Cerebellar nuclear complex (tissue), 1 donor: ENCODE data around the gene RABGAP1.

Source experiments
- DNase-seq, 2 experiments: peaks; one replicate each; lab custom pipeline; 2025; lab: John Stamatoyannopoulos, UW

Gene RABGAP1

DNA sequence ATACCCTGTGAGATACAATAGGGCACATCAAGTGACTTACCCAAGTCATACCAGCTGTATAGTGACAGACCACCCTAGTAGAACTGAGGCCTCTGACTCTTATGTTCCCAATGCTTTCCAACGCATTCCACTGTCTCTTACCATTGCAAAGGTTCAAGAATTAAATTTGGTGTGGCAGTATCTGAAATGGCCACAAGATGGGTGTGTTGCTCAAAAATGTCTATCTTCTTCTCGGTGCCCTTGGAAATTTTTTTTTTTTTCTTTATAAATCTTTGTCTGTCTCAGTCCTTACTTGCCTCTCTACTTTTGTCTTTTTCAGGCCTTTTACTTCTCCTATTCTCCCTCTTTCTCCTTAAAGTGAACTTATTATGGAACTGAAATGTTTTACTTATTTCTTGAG lies 141.0 kb downstream of the RABGAP1 start:
- no peak for DNase-seq

DNA sequence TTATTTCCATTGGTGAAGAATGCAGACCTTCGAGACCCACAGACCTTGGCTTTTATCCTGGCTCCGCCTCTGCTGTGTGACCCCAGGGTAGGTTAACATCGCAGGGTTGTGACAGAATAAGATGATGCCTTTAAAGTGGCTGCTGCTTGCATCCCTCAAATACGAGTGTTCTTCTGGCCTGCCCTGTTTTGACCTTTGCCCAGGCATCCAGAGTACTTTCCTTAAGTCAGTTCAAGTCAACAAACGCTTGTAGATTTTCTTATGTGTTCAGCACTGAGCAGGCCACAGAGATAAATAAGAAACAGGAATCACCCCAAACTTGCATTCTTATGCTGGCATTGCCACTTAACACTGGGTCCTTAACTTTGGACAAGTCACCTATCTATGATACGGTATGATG lies 142.9 kb downstream of the RABGAP1 start:
- DNase-seq, result no peak

DNA sequence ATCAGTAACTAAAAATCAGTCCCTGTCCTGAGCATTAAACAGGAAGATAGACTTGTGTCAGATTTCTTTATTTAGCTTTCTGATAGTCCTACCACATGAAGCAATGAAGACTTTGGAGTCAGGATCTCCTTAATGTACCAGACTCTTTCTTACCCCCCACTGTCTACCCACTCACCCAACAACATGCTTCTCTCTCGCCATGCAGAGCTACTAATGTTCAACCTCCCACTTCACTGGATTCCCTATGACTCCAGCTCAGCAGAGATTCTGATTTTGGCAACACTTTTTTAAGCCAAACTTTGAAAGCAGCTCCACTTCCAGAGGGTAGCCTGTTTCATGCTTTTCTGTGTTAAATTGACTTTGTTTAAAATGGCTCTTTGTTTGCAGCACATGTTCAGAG lies 143.4 kb downstream of the RABGAP1 start:
- DNase-seq, result no peak

DNA sequence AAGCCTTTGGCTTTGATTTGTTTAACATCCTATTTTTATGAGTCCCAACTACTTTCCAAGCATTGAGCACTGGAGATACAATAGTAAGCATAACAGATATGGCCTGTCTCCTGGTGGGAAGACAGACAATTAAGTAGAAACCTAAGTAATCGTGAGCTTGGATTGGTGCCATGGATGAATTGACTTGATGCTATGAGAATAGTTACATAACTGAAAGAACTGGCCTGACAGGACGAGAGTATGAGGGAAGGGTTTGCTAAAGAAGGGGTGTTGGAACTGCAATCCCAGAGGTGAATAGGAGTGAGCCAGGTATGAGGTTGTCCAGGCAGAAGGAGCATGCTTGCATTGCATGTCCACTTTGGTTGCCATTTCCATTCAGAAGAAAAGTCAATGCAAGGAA lies 145.1 kb downstream of the RABGAP1 start:
- no peak for DNase-seq

DNA sequence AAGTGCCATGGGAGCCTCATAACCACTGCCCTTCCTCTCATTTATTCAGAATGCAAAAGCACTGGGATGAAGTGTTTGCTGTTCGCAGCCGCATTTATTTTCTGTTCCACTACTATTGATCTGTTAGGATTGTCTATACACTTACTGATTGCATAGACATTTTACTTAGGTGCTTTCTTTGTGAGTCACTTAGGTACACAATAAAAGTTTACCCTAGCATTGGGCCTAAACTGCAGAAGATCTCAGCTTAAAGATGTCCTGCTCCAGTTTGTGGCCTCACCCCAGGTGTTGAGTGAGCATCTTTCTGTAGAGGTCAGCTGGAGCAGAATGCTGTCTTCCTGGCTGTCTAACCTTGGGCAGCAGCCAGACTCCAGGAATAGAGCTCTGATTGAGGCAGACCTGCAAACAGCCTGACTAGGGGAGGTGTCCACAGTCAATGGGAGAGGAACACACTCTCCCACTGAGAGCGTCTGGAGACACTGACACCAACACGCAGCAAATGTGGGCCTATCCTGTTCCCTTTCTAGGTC lies 146.6 kb downstream of the RABGAP1 start:
- no peak for DNase-seq

DNA sequence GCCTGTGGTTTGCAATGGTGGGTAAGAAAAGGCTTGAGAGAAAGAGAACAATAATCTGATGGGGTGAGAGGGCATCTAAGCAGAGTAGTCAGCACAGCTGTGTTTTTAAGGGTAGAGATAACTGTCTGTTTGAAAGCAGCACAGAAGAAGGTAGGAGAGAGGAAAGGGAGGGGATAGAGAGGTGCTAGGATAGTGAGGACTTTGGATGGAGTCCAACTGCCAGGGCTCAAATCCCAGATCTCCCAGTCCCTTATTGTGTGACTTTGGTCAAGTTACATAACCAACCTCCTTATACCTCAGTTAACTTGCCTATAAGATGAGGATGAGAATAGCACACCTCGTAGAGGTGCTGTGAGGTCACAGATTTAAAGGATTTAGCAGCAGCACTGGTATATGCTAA lies 148.2 kb downstream of the RABGAP1 start:
- no peak for DNase-seq

DNA sequence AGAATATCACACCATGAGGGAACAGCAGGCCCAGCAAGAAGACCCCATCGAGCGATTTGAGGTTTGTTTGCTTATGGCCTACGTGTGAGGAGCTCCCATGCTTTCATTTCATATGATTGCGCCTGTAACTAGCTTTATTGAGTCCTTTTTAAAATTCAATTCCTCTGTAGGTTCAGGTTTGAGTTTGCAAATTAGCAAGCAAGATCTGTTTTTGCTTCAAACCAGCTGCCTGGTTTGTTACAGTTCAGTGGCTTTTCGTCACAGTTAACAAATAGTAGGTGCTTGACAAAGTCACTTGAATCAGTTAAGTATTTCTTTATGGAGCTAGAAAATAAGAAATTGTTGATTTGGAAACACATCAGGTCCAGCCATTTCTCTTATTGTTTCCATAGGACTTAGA lies 149.0 kb downstream of the RABGAP1 start:
- DNase-seq, result no peak

DNA sequence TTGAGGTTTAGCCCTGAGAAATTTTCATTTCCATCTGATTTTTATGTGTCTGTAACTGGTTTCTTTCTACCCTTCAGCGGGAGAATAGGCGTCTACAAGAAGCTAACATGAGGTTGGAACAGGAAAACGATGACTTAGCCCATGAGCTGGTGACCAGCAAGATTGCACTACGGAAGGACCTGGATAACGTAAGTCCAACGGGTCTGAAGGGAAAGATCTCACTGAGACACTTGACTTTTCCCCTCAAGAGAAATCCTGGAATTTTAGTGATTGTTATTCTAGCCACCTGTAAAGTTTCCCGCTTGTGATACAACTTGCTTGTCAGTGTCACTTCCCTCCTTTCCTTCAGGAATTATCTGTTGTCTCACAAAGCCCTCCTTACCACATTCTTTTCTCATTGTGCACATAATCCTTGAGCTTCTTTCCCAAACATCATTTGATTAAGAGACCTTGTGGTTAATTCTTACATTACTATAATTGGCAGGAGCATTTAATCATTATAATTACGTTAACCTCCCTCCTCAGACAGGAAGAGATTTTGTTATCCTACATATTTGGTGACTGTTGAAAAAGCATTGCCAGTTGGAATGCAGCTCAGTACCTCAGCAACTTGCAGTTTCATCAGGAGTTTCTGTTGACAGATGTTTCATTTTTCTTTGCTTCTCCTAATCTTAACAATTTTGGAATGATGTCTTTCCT lies 149.5 kb downstream of the RABGAP1 start:
- DNase-seq, result no peak

DNA sequence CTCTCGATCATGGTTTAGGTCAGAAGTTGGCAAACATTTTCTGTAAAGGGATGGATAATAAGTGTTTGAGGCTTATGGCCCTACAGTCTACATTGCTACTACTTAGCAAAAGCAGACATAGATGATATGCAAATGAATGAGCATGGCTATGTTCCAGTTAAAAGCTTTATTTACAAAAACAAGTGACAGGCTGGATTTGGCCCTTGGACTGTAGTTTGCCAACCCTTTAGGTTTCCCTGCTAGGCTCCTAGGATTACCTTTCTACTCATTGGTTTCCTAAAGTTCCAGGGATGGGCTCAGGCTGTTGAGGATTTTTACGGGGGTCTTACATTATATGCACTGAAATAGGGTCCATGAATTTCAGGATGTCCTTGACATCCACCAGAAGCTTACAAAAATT lies 150.1 kb downstream of the RABGAP1 start:
- no peak for DNase-seq

DNA sequence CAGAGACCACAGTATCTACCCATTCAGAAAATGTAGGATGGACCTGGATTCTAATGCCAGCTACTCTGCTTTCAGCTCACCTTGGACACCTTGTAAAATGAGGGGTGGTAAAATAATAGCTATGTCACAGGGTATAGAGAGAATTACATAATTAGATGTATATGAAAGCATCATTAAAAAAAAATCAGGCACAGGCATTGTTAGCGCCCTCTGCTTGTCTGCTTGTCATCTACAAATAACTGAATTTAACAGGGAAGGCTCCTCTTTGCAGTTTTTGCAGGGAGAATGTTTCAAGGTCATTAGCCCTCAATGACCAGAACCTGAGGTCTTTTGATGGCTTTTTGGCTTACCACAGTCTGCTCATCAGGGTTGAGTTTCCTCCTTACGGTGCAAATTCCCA lies 150.6 kb downstream of the RABGAP1 start:
- no peak for DNase-seq

DNA sequence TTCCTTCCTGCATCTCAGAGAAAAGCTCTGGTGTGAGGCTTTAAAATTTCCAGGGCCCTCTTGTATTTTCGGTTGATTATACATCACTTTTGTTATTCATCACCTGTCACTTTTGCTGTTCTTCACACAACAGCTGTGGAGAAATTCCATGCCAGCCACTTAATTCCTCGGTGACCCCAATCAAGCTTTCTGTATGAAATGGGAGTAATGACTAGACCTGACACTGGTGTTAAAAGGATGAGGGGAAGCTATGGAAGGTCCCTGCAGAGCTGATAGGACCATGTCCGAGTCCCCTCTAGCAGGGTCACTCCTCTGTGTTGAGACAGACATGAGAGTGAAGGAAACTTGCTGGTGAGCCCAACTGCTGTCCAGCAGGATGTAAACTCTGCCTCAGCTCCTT lies 152.3 kb downstream of the RABGAP1 start:
- DNase-seq, result no peak

DNA sequence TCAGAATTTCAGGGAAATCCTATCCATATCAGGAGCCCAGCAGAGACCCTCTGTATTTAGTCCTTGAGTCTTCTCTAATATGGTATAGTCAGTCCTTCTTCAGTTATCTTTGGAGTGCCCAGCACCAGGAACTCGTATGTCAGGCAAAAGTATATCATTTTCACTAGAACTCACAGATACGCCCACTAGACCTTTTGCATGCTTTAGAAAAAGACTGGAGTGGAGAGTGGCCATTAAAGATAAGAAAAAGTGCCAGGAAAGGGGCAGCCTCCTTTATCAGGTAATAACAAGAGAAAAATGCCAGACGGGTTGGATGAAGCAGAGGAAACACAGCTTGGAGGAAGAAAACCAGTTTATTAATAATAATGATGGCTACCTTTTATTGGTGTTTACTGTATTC lies 156.2 kb downstream of the RABGAP1 start:
- no peak for DNase-seq

DNA sequence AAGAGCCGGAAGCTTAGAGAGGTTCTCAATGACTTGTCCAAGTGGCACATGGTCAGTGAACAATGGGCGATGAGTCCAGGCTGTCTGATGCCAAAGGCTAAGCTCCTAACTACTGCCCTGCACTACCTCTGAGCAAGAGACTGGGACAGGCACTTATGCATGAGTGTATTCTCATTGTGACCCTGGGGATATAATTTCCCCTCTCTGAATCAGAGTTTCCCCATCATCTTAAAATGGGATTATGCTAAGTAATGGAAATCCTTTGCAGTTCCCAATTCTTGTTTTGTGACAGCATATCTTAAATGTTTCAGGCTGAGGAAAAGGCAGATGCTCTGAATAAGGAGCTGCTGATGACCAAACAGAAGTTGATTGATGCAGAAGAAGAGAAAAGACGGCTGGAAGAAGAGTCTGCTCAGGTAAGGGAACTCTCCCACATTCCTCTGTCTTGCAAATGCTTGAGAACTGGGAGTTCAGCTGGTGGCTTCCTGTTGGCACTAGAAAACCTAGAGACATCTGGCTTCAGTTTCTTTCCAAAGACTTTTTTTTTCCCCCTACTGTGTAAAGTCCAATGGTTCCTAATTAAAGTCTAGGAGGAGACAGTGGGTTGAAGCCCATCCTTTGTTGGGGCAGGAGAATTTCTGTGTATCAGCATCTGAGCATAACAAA lies 156.7 kb downstream of the RABGAP1 start:
- DNase-seq, result no peak

DNA sequence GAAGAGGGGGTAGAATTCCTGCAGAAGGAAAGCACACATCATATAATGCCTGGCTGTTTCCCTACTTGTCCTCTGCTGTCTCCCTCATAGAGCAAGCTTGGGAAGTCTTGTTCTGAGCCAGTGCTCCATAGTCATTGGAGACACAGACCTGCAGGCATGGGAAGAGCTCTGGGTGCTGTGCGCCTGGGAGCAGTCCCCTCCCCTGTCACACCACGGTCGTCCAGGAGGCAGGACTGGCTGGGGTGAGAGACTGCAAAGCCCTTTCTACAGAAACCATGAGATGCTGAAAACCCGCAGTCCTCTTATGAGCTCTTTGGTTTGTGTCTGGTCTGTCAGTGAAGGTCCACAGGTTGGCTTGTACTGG lies 157.3 kb downstream of the RABGAP1 start:
- DNase-seq, result no peak

DNA sequence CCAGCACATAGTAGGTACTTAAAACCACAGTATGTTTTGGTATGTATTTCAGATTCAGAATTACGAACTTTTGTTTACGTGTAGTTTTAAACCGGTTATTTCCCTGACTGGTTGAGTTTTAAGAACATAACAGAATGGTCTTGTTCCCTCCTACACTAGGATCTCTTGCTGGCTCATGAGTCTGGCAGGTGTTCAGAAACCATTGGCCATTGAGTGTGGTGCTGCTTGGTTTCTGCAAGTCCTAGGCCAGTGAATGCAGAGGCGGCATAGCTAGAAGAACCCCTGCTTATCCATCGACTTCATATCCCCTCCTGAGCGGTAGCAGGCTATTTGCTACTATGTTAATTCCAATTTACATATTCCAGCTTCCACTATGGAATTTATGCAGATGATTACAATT lies 158.2 kb downstream of the RABGAP1 start:
- DNase-seq, result no peak

DNA sequence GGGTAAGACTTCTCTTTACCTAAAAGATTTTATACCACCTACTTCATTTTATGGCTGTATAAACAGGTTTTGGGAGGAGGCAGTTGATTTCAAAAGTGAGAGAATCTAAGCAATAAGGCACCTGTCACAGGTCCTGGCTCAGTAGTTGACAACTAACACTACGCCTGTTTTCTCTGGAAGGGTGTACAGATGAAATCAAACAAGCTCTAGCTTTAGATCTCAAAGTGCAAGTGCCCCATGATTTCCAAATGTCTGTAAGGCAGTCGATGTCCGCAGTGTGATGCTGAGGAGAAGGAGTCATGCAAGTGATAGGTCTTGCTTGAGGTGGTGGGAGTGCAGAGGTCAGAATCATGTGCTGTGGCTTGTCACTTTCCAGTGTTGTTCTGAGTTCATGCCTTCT lies 158.7 kb downstream of the RABGAP1 start:
- no peak for DNase-seq

DNA sequence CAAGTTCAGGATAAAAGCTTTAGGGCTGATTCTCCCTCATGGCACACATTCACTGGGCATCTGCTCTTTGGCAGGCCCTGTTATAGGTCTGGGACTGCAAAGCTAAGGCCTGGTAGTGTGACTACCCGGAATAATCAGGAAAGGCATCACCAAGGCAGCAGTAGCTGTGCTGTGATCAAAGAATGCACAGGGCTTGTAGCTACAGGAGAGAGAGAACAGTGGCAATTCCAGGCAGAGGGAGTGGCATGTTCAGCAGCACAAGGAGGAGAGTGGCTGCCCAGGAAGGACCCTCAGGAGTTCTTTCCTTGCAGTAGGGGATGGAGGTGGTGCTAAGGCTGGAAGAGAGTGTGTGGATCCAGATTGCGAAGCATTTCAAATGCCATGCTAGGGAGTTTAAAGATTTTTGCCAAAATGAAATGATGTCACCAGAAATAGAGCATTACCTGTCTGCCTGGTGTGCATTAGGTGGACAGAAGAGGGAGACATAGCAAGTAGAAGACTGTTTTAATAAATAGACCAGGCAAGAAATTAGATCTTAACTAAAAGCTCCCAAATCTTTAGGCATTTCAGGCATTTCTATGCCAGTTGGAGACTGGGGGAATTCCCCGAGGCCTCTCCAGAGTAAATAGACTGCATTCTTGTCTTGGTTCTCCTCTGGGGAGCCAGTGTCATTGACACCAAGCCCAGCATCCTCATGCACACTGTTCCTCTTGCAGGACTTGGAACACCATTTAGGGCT lies 161.7 kb downstream of the RABGAP1 start:
- DNase-seq, result no peak

DNA sequence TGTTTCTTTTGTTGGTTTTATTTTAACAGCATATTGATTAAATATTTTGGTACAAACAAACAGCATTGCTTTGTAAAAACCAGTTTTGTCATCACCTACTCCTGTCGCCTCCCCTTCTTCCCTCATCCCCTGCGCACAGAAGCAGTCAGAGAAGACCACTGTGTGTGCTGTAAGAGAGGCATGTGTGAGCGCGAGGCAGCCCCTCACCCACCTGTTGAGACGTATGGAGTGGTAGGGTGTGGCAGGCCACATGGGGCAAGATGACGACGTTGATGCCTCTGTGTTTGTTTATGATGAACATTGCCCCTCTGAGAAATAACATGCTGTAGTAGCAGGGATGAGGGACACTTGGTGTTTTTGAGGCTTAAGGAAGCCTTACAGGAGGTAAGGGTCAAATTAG lies 164.0 kb downstream of the RABGAP1 start:
- DNase-seq, result no peak

DNA sequence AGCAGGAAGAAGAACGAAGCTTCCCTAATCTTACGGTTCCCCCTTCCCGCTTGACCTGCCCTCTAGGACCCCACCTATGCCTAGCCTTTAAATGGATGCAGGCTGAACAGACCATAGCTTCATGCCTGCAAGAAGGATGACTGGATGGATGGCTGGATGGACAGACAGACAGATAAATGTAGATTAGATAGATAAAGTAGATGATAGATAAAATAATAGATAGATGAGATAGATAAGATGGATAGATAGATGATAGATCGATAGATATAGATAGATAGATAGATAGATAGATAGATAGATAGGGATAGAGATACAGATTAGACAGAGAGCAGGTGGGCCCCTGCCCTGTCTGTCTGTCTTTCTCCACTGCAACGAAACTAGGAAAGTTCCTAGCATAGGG lies 164.7 kb downstream of the RABGAP1 start:
- DNase-seq, result no peak

DNA sequence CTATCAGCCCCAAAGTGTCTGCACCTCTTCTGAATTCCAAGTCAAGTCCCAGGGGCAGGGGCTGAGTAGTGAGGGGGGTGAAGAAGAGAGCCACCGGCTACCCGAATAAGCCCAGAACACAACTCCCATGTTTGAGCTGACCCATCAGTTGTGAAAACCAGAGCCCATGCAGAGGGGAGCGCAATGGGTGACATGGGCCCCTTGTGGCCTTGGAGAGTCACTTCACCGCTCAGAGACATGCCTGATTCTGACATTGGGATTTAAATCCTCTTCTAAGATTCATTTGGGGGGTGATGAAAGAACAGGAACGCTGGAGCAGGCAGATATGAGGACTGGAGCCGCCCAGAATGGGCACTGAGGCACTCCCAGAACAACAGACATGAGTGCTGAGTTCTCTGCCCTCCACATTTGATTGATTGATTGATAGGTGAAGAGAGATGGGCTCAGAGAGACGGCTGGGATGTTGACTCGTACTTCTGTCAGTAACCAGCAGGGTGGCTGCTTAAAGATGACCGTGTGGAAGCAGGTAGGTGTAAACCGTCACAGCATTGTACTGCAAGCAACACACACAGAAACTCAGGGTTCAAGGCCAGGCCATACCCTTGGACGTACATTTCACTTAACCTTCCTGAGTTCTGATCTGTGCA lies 166.9 kb downstream of the RABGAP1 start:
- DNase-seq, result no peak

DNA sequence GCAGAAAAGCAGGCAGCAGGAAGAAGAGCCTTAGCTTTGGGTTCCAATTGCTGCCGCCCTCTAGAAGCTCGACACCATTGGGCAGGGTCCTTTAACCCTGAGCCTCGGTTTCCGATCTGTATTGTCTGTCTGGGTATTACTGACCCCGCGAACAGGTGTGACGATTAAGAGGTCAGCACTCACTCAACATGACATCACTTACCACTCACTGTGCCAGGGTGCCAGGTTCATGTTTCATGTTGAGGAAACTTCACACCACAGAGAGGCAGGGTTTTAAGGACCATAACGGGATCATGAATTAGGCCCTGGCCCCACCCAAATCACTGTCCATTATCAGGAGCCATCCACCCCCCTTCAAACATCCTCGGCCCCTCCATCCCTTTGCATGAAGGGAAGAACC lies 168.2 kb downstream of the RABGAP1 start:
- DNase-seq, result no peak

DNA sequence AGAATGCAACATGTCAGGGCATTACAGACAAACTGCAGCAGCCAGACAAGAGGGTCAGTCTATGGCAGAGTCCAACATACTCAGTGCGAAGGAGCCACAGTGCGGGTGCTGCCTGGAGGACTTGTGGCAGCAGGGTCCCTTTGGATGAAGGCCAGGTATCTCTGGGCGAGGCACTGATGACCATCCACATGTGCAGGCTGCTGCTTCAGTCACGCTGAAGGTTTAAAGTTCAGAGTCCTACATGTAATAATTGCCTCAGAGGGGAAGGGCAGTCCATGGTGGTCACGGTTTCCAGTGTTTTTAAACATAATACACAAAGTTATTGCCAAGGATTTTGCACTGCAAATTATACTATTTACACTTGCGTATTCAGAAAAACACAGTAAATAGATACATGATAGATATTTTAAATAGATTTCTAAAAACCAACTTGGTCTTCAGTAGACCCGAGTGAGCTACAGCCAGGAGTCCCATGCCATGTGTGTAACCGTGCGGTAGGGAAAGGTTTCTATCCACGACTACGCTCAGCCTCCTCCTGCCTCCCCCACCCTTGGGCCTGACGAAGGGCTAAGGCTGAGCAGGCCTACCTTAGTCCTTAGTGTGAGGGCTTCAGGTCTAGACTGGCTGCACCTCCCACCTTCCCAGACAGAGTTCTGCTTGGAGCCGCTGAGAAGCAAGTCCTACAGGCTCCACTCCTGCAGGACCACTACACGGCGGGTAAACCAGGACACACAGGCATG lies 168.9 kb downstream of the RABGAP1 start:
- DNase-seq, result no peak
